WERI-Rb-1 (cell line): ENCODE results near the gene MTG1.

ENCODE experiments used
- DNase-seq: peaks from one replicate; pipeline ENCODE4 v3.0.0-alpha.2; 2020
- H3K27ac ChIP-seq: fragments of 250-450 bp; sonication (Bioruptor Pico); 2 replicates; pipeline ENCODE4 v1.5.1; 2020; ENCODE audit warnings: mild to moderate bottlenecking, moderate library complexity
- H3K27me3 ChIP-seq: fragments of 250-450 bp; sonication (Bioruptor Pico); 2 replicates; pipeline ENCODE4 v1.5.1; 2021; ENCODE audit warnings: mild to moderate bottlenecking, low read depth, moderate library complexity; ENCODE audit not compliant: insufficient read depth, severe bottlenecking
- H3K36me3 ChIP-seq: fragments of 250-450 bp; sonication (Bioruptor Pico); 2 replicates; pipeline ENCODE4 v1.5.1; 2020; ENCODE audit warnings: mild to moderate bottlenecking, moderate library complexity
- H3K4me3 ChIP-seq: 2 replicates; pipeline ENCODE4 v1.5.1; 2011; ENCODE audit warnings: low read depth, mild to moderate bottlenecking, control low read depth, low read length
- H3K9me3 ChIP-seq: fragments of 250-450 bp; sonication (Bioruptor Pico); 2 replicates; pipeline ENCODE4 v1.5.1; 2021; ENCODE audit warnings: mild to moderate bottlenecking, moderate library complexity; ENCODE audit not compliant: severe bottlenecking
- TF ChIP-seq, protein P1 (sequence below): IDR thresholded peaks from 2 replicates; pipeline ENCODE4 v1.5.1; 2011; ENCODE audit warnings: low read depth, mild to moderate bottlenecking, control low read depth, inconsistent platforms, low read length

MTG1 gene

DNA sequence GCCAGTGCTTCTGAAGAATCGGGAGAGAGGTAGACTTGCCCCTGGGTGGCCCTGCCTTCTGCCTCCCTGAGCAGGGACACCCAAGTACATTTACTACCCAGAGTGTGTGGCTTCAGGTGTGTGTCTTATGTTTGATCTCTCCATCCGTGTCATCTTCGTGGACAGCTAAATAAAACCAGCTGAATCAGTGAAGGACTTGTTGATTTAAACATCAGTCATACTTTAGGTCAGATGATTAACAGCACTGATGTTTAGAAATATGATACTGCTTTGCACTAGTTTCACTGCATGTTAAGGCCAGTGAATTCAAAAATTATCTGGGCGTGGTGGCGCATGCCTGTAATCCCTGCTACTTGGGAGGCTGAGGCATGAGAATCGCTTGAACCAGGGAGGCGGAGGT lies 4.0 kb downstream of the MTG1 start:
- Histone ChIP-seq H3K4me3 (no peak overlapping the region), H3K36me3 (peaks cover 56% of the 10 kb centered on the region), H3K27me3 (no peaks in the 10 kb centered on the region), H3K27ac (no peak overlapping the region), H3K9me3 (no peaks in the 10 kb centered on the region)
- TF ChIP-seq, protein P1, sequence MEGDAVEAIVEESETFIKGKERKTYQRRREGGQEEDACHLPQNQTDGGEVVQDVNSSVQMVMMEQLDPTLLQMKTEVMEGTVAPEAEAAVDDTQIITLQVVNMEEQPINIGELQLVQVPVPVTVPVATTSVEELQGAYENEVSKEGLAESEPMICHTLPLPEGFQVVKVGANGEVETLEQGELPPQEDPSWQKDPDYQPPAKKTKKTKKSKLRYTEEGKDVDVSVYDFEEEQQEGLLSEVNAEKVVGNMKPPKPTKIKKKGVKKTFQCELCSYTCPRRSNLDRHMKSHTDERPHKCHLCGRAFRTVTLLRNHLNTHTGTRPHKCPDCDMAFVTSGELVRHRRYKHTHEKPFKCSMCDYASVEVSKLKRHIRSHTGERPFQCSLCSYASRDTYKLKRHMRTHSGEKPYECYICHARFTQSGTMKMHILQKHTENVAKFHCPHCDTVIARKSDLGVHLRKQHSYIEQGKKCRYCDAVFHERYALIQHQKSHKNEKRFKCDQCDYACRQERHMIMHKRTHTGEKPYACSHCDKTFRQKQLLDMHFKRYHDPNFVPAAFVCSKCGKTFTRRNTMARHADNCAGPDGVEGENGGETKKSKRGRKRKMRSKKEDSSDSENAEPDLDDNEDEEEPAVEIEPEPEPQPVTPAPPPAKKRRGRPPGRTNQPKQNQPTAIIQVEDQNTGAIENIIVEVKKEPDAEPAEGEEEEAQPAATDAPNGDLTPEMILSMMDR, result no peak
- no peak for DNase-seq

DNA sequence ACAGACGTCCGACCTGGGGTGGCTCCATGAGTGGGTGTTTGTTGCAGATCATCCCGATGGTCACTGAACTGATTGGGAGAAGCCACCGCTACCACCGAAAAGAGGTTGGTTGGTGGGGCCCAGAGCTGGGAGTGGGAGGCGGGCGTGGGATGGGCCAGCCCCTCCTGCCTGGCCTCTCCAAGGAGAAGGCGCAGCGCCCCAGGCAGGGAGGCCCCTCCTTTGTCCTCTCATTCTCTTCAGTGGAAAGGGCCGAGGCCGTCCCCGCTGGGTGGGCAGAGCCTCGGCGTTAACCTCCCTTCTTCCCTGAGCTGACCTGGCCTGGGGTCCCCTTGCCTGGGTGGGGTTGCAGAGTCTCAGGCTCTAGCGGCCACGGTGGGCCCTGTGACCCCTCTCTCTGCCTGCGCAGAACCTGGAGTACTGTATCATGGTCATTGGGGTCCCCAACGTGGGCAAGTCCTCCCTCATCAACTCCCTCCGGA lies 5.2 kb downstream of the MTG1 start:
- TF ChIP-seq, protein P1, result no peak
- H3K27me3 ChIP-seq, result no peaks in the 10 kb centered on the region
- DNase-seq, result no peak
- H3K36me3 ChIP-seq, result peaks cover 59% of the 10 kb centered on the region
- H3K9me3 ChIP-seq, result no peaks in the 10 kb centered on the region
- no peak overlapping the region for H3K4me3 ChIP-seq
- H3K27ac ChIP-seq, result no peak overlapping the region

DNA sequence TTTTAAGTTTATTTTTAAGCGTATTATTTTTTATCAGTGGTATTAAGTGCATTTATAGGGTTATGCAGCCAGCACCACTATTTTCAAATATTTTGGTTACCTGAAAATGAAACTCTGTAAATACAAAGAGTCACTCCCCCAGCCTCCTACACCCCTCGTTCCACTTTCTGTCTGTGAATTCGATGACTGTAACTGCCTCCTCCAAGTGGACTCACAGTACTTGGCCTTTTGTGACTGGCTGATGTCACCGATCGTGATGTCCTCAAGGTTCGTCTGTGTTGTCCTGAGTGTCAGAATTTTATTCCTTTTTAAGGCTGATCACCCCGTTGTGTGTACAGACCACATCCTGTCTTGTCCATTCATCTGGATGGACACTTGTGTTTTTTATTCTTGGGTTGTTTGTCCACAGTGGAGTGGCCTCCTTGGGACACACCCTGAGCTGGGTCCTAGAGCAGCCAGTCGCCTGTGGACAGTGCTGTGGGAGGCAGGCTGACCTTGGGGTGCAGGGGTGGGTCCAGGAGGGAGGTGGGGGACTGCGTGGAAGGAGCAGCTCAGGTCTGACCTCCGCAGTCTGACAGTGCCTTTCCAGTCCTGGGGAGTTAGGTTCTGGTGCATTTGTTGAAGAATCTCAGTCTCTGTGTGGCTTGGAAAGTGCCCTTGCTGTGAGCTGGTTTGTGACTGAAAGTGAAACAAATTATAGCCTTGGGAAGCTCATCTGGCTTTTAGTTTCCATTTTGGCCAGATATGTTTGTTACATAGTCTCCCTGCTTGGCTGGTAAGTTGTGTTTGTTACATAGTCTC lies 6.9 kb downstream of the MTG1 start:
- TF ChIP-seq, protein P1, result no peak
- DNase-seq, result no peak
- no peak overlapping the region for H3K4me3 ChIP-seq
- no peak overlapping the region for H3K27ac ChIP-seq
- no peaks in the 10 kb centered on the region for H3K9me3 ChIP-seq
- H3K27me3 ChIP-seq, result no peaks in the 10 kb centered on the region
- peaks cover 62% of the 10 kb centered on the region for H3K36me3 ChIP-seq

DNA sequence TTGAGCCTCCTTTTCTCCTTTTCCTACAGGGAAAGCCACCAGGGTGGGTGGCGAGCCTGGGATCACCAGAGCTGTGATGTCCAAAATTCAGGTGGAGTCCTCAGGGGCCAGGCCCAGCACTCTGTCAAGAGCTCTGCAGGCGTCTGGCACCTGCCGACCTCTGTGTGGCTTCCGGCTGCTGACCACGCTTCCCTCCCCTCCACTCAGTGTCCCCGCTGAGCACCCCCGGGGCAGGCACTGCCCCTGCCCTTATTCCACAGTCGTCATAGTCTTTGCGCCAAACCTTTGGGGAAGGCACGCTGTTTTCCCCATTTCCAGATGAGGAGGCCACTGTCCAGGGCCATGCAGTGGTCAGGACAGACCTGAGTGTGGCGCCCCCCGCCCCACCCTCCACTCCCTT lies 7.5 kb downstream of the MTG1 start:
- TF ChIP-seq, protein P1, result no peak
- no peaks in the 10 kb centered on the region for H3K27me3 ChIP-seq
- no peaks in the 10 kb centered on the region for H3K9me3 ChIP-seq
- no peak for DNase-seq
- H3K4me3 ChIP-seq, result no peak overlapping the region
- peaks cover 60% of the 10 kb centered on the region for H3K36me3 ChIP-seq
- H3K27ac ChIP-seq, result no peak overlapping the region

DNA sequence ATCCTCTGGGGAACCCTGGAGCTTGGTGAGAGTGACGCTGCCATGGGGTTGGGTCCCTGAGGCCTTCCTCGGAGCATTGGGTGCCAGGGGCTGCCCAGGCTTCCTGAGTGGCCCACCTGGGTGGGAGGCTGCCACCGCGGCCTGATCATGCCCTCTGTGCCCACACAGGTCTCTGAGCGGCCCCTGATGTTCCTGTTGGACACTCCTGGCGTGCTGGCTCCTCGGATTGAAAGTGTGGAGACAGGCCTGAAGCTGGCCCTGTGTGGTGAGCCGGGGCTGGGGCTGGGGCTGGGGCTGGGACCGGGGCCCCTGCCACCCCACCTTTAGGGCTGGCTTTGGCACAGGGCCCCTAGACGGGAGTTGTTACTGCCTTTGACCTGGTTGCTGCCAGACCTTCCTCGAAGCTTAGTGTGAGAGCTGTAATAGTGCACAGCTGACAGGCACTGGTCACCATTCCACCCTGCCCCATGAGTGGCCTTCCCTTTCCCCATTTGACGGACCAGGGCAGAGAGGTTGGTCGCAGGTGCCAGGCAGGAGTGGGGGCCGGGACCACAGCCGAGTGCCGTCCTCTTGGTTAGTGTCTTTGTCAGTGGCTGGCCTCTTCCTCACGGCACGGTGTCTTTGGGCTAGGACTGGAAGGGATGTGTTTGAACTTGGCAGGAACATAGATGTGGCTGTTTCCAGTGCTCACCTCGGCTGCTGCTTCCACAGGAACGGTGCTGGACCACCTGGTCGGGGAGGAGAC lies 8.2 kb downstream of the MTG1 start:
- no peak overlapping the region for H3K27ac ChIP-seq
- H3K36me3 ChIP-seq, result peaks cover 63% of the 10 kb centered on the region
- no peak for DNase-seq
- H3K9me3 ChIP-seq, result no peaks in the 10 kb centered on the region
- TF ChIP-seq, protein P1, result no peak
- no peaks in the 10 kb centered on the region for H3K27me3 ChIP-seq
- H3K4me3 ChIP-seq, result no peak overlapping the region
